ENCODE data around the gene OSBP2.

OSBP2 gene

DNA sequence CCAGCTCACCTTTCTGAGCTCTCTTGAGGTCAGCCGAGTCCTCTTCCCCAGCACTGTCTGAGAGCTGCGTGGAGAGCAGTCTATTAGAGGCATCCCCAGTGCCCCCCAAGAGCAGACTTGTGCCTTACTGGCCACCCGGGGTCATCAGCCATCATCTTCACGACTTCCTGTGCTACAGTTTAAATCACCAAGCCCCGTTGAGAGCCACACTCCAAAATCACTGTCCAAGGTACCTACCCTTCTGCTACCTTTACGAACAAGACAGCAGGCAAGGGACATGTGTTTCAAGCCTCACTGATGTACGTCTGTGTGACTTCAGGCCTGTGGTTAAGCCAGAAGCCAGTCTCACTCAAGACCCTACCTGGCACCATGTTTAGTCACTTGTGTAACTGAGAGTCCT is 238.8 kb downstream of the OSBP2 start:
- Histone ChIP-seq H3K9me2 (replicated peaks; ENCODE audit: control insufficient read depth, low read length) (no peaks in the 10 kb centered on the region), H3K27me3 (ENCODE audit: control insufficient read depth, low read length) (no peaks in the 10 kb centered on the region), H3K9me3 (ENCODE audit: control insufficient read depth, insufficient read depth, low read length) (no peaks in the 10 kb centered on the region), H4K20me1 (ENCODE audit: control insufficient read depth, insufficient read depth, low read depth, low read length) (no peaks in the 10 kb centered on the region), H3F3A (ENCODE audit: control insufficient read depth, insufficient read depth) (no peaks in the 10 kb centered on the region), H3K4me3 (ENCODE audit: low read length) (no peak overlapping the region), H3K27ac (ENCODE audit: low read depth, low read length) (no peak overlapping the region), H3K79me2 (ENCODE audit: control insufficient read depth, low read length) (no peaks in the 10 kb centered on the region), H3K36me3 (ENCODE audit: control insufficient read depth, low read length) (peaks cover 89% of the 10 kb centered on the region), H3K4me1 (ENCODE audit: control insufficient read depth, low read length) (no peaks in the 10 kb centered on the region), H3K4me2 (ENCODE audit: low read length) (no peak overlapping the region)
- TF ChIP-seq EZH2phosphoT487 (IDR thresholded peaks at IDR 0.05; ENCODE audit: borderline replicate concordance, low read length) = no peak
- TF ChIP-seq, protein P1, sequence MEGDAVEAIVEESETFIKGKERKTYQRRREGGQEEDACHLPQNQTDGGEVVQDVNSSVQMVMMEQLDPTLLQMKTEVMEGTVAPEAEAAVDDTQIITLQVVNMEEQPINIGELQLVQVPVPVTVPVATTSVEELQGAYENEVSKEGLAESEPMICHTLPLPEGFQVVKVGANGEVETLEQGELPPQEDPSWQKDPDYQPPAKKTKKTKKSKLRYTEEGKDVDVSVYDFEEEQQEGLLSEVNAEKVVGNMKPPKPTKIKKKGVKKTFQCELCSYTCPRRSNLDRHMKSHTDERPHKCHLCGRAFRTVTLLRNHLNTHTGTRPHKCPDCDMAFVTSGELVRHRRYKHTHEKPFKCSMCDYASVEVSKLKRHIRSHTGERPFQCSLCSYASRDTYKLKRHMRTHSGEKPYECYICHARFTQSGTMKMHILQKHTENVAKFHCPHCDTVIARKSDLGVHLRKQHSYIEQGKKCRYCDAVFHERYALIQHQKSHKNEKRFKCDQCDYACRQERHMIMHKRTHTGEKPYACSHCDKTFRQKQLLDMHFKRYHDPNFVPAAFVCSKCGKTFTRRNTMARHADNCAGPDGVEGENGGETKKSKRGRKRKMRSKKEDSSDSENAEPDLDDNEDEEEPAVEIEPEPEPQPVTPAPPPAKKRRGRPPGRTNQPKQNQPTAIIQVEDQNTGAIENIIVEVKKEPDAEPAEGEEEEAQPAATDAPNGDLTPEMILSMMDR (IDR thresholded peaks at IDR 0.05; ENCODE audit: low read depth, low read length, poor library complexity, severe bottlenecking) = no peak

DNA sequence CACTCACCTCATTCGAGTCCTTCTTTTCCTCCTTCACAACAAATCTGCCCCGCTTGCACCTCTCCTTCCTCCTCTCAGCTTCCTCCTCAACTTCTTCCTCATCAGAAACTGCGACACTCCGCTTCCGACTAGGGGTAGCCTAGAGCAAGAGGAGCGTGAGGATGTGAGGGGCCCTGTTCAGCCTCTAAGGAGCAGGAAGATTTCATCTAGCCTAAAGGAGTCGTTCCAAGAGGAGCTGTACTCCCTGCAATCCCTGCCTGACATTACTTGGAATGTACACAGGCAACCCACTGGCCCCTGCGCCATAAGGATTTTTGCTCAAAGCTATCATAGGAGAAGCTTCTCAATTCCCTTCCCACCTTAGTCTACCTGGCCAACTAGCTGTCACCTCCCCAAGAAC is 239.4 kb downstream of the OSBP2 start:
- Histone ChIP-seq H3K4me3 (ENCODE audit: low read length) (no peak overlapping the region), H3K9me3 (ENCODE audit: control insufficient read depth, insufficient read depth, low read length) (no peaks in the 10 kb centered on the region), H3K4me1 (ENCODE audit: control insufficient read depth, low read length) (no peaks in the 10 kb centered on the region), H3K79me2 (ENCODE audit: control insufficient read depth, low read length) (no peaks in the 10 kb centered on the region), H4K20me1 (ENCODE audit: control insufficient read depth, insufficient read depth, low read depth, low read length) (no peaks in the 10 kb centered on the region), H3K27me3 (ENCODE audit: control insufficient read depth, low read length) (no peaks in the 10 kb centered on the region), H3K4me2 (ENCODE audit: low read length) (no peak overlapping the region), H3K9me2 (replicated peaks; ENCODE audit: control insufficient read depth, low read length) (no peaks in the 10 kb centered on the region), H3F3A (ENCODE audit: control insufficient read depth, insufficient read depth) (no peaks in the 10 kb centered on the region), H3K27ac (ENCODE audit: low read depth, low read length) (no peak overlapping the region), H3K36me3 (ENCODE audit: control insufficient read depth, low read length) (peaks cover 87% of the 10 kb centered on the region)
- TF ChIP-seq, protein P1 (IDR thresholded peaks at IDR 0.05; ENCODE audit: low read depth, low read length, poor library complexity, severe bottlenecking) = no peak
- TF ChIP-seq EZH2phosphoT487 (IDR thresholded peaks at IDR 0.05; ENCODE audit: borderline replicate concordance, low read length) = no peak

DNA sequence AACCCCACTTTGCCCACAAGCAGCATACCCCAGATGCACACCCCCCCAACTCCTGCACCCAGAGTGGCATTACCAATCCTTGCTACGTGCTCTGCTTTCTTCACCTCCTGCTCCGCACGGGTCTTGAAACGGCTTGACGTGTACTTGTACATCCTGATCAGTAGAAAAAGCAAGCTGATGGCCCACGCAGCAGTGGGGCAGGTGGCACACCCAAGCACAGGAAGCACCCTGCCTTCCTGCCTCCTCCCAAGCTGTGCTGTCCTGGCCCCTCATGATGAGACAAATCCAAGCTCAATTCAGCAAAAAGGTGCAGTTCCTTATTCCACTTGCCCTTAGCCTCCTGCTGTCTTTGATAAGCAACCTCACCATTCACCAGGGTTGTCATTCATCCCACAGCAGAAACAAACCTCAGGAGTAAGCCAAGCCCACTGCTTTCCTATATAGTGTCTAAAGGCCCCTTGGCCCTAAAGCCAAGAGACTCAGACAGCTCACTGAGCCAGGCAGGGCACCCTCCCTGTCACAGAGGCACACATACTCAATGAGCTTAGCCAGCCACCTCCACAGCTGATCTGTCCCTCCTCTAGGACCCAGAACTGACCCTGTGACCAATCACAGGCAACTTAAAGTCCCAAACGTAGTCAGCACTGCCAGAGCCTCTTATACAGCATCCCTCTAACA is 246.2 kb downstream of the OSBP2 start:
- Histone ChIP-seq H3K79me2 (ENCODE audit: control insufficient read depth, low read length) (no peaks in the 10 kb centered on the region), H3K27ac (ENCODE audit: low read depth, low read length) (no peak overlapping the region), H3K27me3 (ENCODE audit: control insufficient read depth, low read length) (no peaks in the 10 kb centered on the region), H3K9me3 (ENCODE audit: control insufficient read depth, insufficient read depth, low read length) (no peaks in the 10 kb centered on the region), H3K9me2 (replicated peaks; ENCODE audit: control insufficient read depth, low read length) (no peaks in the 10 kb centered on the region), H3K4me2 (ENCODE audit: low read length) (no peak overlapping the region), H4K20me1 (ENCODE audit: control insufficient read depth, insufficient read depth, low read depth, low read length) (no peaks in the 10 kb centered on the region), H3F3A (ENCODE audit: control insufficient read depth, insufficient read depth) (no peaks in the 10 kb centered on the region), H3K36me3 (ENCODE audit: control insufficient read depth, low read length) (peaks cover 93% of the 10 kb centered on the region), H3K4me1 (ENCODE audit: control insufficient read depth, low read length) (no peaks in the 10 kb centered on the region), H3K4me3 (ENCODE audit: low read length) (no peak overlapping the region)
- no peak for TF ChIP-seq EZH2phosphoT487 (IDR thresholded peaks at IDR 0.05; ENCODE audit: borderline replicate concordance, low read length)
- TF ChIP-seq, protein P1 (IDR thresholded peaks at IDR 0.05; ENCODE audit: low read depth, low read length, poor library complexity, severe bottlenecking) = no peak
